H1 (cell line): ENCODE data around the gene GTF3C5. TPM values are rescaled to one million over a fixed set of nuclear protein-coding genes. Genes with fewer than 3 reads are reported as not detected.

Experiments
- ASH2L ChIP-seq: fragments of 200-600, 300-600 bp; sonication (generic); IDR thresholded peaks from one replicate; pipeline ENCODE4 v1.7.1; 2017; ENCODE audit warnings: low read length
- BRCA1 ChIP-seq: IDR thresholded peaks from 2 replicates; pipeline ENCODE4 v1.6.1; 2012; ENCODE audit warnings: low read depth, low read length, improper control_type of control experiment
- CBX8 ChIP-seq: fragments of 300-800, 300-1000 bp; sonication (generic); IDR thresholded peaks from 2 replicates; pipeline ENCODE4 v1.7.1; 2016; ENCODE audit warnings: low read depth, low read length, borderline replicate concordance
- CHD1 ChIP-seq: IDR thresholded peaks from 2 replicates; pipeline ENCODE4 v1.6.1; 2012; ENCODE audit warnings: low read depth, low read length, improper control_type of control experiment
- NRF1 ChIP-seq: IDR thresholded peaks from 2 replicates; pipeline ENCODE4 v1.6.1; 2011; ENCODE audit warnings: mild to moderate bottlenecking, low read depth, low read length, improper control_type of control experiment
- POLR2AphosphoS5 ChIP-seq: IDR thresholded peaks from 2 replicates; pipeline ENCODE4 v1.6.1; 2011; ENCODE audit warnings: low read depth, low read length
- SP2 ChIP-seq: IDR thresholded peaks from 2 replicates; pipeline ENCODE4 v1.6.1; 2012; ENCODE audit warnings: mild to moderate bottlenecking, low read length, inconsistent platforms
- SP4 ChIP-seq: IDR thresholded peaks from 2 replicates; pipeline ENCODE4 v1.6.1; 2012; ENCODE audit warnings: low read length, inconsistent platforms
- polyA plus RNA-seq, 7 experiments: library from polyadenylated mRNA; depleted of rRNA in 3 of 7; stranded (reverse) in 5 of 7; unstranded in 2 of 7; fragments of >200 nt in 5 of 7; fragments of 200-250 nt in 2 of 7; gene quantifications; 1 replicate in 5 of 7; 2 replicates in 1 of 7; 4 replicates in 1 of 7; pipeline versions ENCODE4 v1.2.1 to v1.2.3, GENCODE V29; 2011 to 2013; ENCODE audit warnings: missing spikeins in 2 of 7, mixed read lengths in 2 of 7
- total RNA-seq: library from RNA; stranded (reverse); fragmentation: NEBNext Ultra II Directional; extraction: Animal tissue kit (Norgen Biotek cat#: 25700); gene quantifications from 2 replicates; pipeline ENCODE4 v1.2.1, GENCODE V29; 2021
- TF ChIP-seq, protein P1 (sequence below): fragments of 300-600 bp; sonication (generic); IDR thresholded peaks from 2 replicates; pipeline ENCODE4 v1.7.1; 2012; ENCODE audit warnings: low read length, moderate library complexity, mild to moderate bottlenecking, inconsistent platforms; ENCODE audit not compliant: insufficient replicate concordance
- TF ChIP-seq, protein P2 (sequence below): IDR thresholded peaks from 2 replicates; pipeline ENCODE4 v1.6.1; 2012; ENCODE audit warnings: inconsistent platforms

Gene GTF3C5
- total and polyA plus RNA-seq, 2 of the 8 experiments (the other 6 are each of a cell fraction or from before 2014, with no cell fraction given), result 78.7 to 87.1 TPM

DNA sequence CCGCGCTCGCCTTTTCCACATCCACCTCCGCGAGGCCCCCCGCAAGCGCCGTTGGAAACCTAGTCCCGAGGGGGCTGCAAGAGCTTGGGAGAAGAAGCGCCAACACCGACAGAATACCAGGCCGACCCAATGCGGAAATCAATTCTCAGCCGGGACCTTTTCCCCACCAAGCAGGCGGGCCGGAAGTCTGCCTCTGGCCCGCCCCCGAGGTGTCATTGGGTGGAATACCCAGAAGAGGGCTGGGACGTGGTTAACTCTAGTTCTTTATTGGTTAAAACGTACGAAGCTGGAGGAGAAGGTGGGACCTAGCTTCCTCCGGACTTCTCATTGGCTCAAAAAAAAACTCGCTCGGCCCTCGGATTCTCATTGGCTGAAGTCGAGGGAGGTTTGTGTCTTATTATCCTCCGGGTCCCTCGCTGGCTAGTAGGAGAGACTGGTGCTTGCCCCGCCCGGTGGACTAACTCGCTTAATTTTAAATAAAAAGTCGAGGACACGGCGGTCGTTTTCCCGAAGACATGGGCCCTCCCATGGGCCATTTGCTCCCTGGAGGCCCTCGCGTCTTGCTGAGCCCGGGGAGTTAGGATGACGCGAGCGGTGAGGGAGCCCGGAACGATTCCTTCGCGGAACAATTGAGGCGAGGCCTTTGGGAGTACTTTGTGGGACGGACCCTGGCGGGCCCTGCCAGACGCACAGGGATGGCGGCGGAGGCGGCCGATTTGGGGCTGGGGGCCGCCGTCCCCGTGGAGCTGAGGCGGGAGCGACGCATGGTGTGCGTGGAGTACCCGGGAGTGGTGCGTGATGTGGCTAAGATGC, at the start of gene GTF3C5 (continued):
- TF ChIP-seq, protein P1, sequence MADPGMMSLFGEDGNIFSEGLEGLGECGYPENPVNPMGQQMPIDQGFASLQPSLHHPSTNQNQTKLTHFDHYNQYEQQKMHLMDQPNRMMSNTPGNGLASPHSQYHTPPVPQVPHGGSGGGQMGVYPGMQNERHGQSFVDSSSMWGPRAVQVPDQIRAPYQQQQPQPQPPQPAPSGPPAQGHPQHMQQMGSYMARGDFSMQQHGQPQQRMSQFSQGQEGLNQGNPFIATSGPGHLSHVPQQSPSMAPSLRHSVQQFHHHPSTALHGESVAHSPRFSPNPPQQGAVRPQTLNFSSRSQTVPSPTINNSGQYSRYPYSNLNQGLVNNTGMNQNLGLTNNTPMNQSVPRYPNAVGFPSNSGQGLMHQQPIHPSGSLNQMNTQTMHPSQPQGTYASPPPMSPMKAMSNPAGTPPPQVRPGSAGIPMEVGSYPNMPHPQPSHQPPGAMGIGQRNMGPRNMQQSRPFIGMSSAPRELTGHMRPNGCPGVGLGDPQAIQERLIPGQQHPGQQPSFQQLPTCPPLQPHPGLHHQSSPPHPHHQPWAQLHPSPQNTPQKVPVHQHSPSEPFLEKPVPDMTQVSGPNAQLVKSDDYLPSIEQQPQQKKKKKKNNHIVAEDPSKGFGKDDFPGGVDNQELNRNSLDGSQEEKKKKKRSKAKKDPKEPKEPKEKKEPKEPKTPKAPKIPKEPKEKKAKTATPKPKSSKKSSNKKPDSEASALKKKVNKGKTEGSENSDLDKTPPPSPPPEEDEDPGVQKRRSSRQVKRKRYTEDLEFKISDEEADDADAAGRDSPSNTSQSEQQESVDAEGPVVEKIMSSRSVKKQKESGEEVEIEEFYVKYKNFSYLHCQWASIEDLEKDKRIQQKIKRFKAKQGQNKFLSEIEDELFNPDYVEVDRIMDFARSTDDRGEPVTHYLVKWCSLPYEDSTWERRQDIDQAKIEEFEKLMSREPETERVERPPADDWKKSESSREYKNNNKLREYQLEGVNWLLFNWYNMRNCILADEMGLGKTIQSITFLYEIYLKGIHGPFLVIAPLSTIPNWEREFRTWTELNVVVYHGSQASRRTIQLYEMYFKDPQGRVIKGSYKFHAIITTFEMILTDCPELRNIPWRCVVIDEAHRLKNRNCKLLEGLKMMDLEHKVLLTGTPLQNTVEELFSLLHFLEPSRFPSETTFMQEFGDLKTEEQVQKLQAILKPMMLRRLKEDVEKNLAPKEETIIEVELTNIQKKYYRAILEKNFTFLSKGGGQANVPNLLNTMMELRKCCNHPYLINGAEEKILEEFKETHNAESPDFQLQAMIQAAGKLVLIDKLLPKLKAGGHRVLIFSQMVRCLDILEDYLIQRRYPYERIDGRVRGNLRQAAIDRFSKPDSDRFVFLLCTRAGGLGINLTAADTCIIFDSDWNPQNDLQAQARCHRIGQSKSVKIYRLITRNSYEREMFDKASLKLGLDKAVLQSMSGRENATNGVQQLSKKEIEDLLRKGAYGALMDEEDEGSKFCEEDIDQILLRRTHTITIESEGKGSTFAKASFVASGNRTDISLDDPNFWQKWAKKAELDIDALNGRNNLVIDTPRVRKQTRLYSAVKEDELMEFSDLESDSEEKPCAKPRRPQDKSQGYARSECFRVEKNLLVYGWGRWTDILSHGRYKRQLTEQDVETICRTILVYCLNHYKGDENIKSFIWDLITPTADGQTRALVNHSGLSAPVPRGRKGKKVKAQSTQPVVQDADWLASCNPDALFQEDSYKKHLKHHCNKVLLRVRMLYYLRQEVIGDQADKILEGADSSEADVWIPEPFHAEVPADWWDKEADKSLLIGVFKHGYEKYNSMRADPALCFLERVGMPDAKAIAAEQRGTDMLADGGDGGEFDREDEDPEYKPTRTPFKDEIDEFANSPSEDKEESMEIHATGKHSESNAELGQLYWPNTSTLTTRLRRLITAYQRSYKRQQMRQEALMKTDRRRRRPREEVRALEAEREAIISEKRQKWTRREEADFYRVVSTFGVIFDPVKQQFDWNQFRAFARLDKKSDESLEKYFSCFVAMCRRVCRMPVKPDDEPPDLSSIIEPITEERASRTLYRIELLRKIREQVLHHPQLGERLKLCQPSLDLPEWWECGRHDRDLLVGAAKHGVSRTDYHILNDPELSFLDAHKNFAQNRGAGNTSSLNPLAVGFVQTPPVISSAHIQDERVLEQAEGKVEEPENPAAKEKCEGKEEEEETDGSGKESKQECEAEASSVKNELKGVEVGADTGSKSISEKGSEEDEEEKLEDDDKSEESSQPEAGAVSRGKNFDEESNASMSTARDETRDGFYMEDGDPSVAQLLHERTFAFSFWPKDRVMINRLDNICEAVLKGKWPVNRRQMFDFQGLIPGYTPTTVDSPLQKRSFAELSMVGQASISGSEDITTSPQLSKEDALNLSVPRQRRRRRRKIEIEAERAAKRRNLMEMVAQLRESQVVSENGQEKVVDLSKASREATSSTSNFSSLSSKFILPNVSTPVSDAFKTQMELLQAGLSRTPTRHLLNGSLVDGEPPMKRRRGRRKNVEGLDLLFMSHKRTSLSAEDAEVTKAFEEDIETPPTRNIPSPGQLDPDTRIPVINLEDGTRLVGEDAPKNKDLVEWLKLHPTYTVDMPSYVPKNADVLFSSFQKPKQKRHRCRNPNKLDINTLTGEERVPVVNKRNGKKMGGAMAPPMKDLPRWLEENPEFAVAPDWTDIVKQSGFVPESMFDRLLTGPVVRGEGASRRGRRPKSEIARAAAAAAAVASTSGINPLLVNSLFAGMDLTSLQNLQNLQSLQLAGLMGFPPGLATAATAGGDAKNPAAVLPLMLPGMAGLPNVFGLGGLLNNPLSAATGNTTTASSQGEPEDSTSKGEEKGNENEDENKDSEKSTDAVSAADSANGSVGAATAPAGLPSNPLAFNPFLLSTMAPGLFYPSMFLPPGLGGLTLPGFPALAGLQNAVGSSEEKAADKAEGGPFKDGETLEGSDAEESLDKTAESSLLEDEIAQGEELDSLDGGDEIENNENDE, result no peak
- TF ChIP-seq BRCA1 (no peak), NRF1 (no peak), CBX8 (no peak), CHD1 (no peak), SP4 (peak; percentile 95), SP2 (peak; percentile 70), POLR2AphosphoS5 (peak; percentile 92), ASH2L (peak; percentile 96)
- TF ChIP-seq, protein P2, sequence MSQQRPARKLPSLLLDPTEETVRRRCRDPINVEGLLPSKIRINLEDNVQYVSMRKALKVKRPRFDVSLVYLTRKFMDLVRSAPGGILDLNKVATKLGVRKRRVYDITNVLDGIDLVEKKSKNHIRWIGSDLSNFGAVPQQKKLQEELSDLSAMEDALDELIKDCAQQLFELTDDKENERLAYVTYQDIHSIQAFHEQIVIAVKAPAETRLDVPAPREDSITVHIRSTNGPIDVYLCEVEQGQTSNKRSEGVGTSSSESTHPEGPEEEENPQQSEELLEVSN, result peak; percentile 65
